ENCODE results near the gene SHROOM4. TPM values are rescaled to one million over a fixed set of nuclear protein-coding genes. Genes with fewer than 3 reads are reported as not detected.

Gene SHROOM4
- total RNA-seq, 1 donor from 2014 or later = 47.0 TPM

GRCh38 chrX:50613846-50614245 lies 200.1 kb downstream of the SHROOM4 start:
- peak; percentile 49 for DNase-seq

GRCh38 chrX:50609796-50610195 lies 204.2 kb downstream of the SHROOM4 start:
- peak; percentile 65 for DNase-seq

- no peak for DNase-seq
Measured at GRCh38 chrX:50606300-50606950, 207.6 kb downstream of the SHROOM4 start.

GRCh38 chrX:50596056-50596455 lies 217.9 kb downstream of the SHROOM4 start:
- no peak for DNase-seq

- DNase-seq = peak; percentile 85
Measured at GRCh38 chrX:50594788-50595187, 219.2 kb downstream of the SHROOM4 start.

- DNase-seq = no peak
Measured at GRCh38 chrX:50586980-50587379, 227.0 kb downstream of the SHROOM4 start.

- no peak for DNase-seq
Measured at GRCh38 chrX:50586407-50586806, 227.6 kb downstream of the SHROOM4 start.

- DNase-seq = no peak
Measured at GRCh38 chrX:50581405-50581804, 232.6 kb downstream of the SHROOM4 start.

GRCh38 chrX:50579955-50580354 lies 234.0 kb downstream of the SHROOM4 start:
- DNase-seq = peak; percentile 76

GRCh38 chrX:50577326-50577725 lies 236.7 kb downstream of the SHROOM4 start:
- DNase-seq = no peak

GRCh38 chrX:50567636-50568035 lies 246.4 kb downstream of the SHROOM4 start:
- DNase-seq = no peak

GRCh38 chrX:50565718-50566117 lies 248.3 kb downstream of the SHROOM4 start:
- DNase-seq = no peak

Other genes starting within 250 kb of the SHROOM4 start
- gene BMP15, start 96.5 kb upstream of the SHROOM4 start, total RNA-seq = not detected in 2 replicates